Naive thymus-derived CD4-positive, alpha-beta T cell (primary cell): ENCODE data around the gene ENTREP1. TPM values are rescaled to one million over a fixed set of nuclear protein-coding genes. Genes with fewer than 3 reads are reported as not detected.

Source experiments
- ATAC-seq: fragments of 150-1000 bp; cut with Tn5 transposase; 2 replicates; pipeline ENCODE4 v1.10.0; 2021; ENCODE audit warnings: mild to moderate bottlenecking, moderate library complexity
- CTCF ChIA-PET: fragments of 350-600 bp; sonication (Branson Sonifier 250); formaldehyde crosslinking; loops from one replicate; lab custom pipeline; 2021; ENCODE audit warnings: antibody characterized with exemption; lab: Charles Lee
- POLR2A ChIA-PET: fragments of 350-600 bp; sonication (Branson Sonifier 250); formaldehyde crosslinking; loops from one replicate; lab custom pipeline; 2021; ENCODE audit warnings: antibody characterized with exemption, inconsistent platforms; lab: Charles Lee
- DNase-seq, 9 donors: peaks; one replicate each; pipeline versions ENCODE4 v3.0.0 to v3.0.0-alpha.2; 2020 to 2022; ENCODE audit warnings: mixed read lengths in 1 of 9
- H3K27ac ChIP-seq: one replicate; pipeline ENCODE4 v1.7.0; 2013; ENCODE audit warnings: mild to moderate bottlenecking, low read depth, low read length, moderate library complexity
- H3K27me3 ChIP-seq, 2 donors: one replicate each; pipeline ENCODE4 v1.7.0; 2013; ENCODE audit warnings: low read length in 2 of 2, mild to moderate bottlenecking in 2 of 2, moderate library complexity in 2 of 2; ENCODE audit not compliant: control insufficient read depth in 2 of 2, insufficient read depth in 2 of 2
- H3K36me3 ChIP-seq, 3 experiments: 1 replicate in 2 of 3; 2 replicates in 1 of 3; pipeline ENCODE4 v1.7.0; 2013; ENCODE audit warnings: low read length in 3 of 3, mild to moderate bottlenecking in 3 of 3, moderate library complexity in 1 of 3; ENCODE audit not compliant: insufficient read depth in 3 of 3, control insufficient read depth in 2 of 3
- H3K4me1 ChIP-seq, 2 donors: one replicate each; pipeline ENCODE4 v1.7.0; 2013; ENCODE audit warnings: low read length in 2 of 2, mild to moderate bottlenecking in 2 of 2, moderate library complexity in 1 of 2; ENCODE audit not compliant: control insufficient read depth in 2 of 2, insufficient read depth in 2 of 2
- H3K4me3 ChIP-seq: 2 replicates; pipeline ENCODE4 v1.7.0; 2013; ENCODE audit warnings: mild to moderate bottlenecking, low read length
- H3K9me3 ChIP-seq, 3 experiments: 1 replicate in 2 of 3; 2 replicates in 1 of 3; pipeline ENCODE4 v1.7.0; 2013; ENCODE audit warnings: low read length in 3 of 3; ENCODE audit not compliant: control insufficient read depth in 2 of 3
- H3K27ac Mint-ChIP-seq, 9 donors: one replicate each; pipeline ENCODE4 v1.8.0; 2020 to 2022; ENCODE audit warnings: mixed read lengths in 9 of 9, mild to moderate bottlenecking in 8 of 9, moderate library complexity in 5 of 9, inconsistent platforms in 2 of 9
- H3K27me3 Mint-ChIP-seq, 5 donors: one replicate each; pipeline ENCODE4 v1.8.0; 2021 to 2022; ENCODE audit warnings: mixed read lengths in 5 of 5, mild to moderate bottlenecking in 1 of 5
- H3K36me3 Mint-ChIP-seq, 5 donors: one replicate each; pipeline ENCODE4 v1.8.0; 2020 to 2022; ENCODE audit warnings: mixed read lengths in 5 of 5, mild to moderate bottlenecking in 3 of 5, inconsistent platforms in 1 of 5
- H3K4me1 Mint-ChIP-seq, 7 donors: one replicate each; pipeline ENCODE4 v1.8.0; 2020 to 2022; ENCODE audit warnings: mixed read lengths in 7 of 7, mild to moderate bottlenecking in 3 of 7, inconsistent platforms in 1 of 7
- H3K4me3 Mint-ChIP-seq, 10 donors: one replicate each; pipeline ENCODE4 v1.8.0; 2020 to 2022; ENCODE audit warnings: mild to moderate bottlenecking in 10 of 10, mixed read lengths in 10 of 10, moderate library complexity in 6 of 10, inconsistent platforms in 2 of 10
- H3K9me3 Mint-ChIP-seq, 11 donors: one replicate each; pipeline ENCODE4 v1.8.0; 2020 to 2022; ENCODE audit warnings: mixed read lengths in 11 of 11, mild to moderate bottlenecking in 4 of 11, inconsistent platforms in 1 of 11, moderate library complexity in 1 of 11
- intact Hi-C, 2 donors: fragments of 100-400 bp; cut with micrococcal nuclease; formaldehyde crosslinking; loops; one replicate each; pipeline ENCODE4 v1.15.1; 2023
- polyA plus RNA-seq, 2 donors: library from polyadenylated mRNA; unstranded; fragments of 300-500 nt; fragmentation: Illumina TruSeq; gene quantifications; one replicate each; pipeline ENCODE4 v1.2.3, GENCODE V29; 2021
- total RNA-seq, 6 experiments: library from RNA in 5 of 6; stranded (reverse) in 5 of 6; gene quantifications; 1 replicate in 5 of 6; 2 replicates in 1 of 6; pipeline ENCODE4 v1.2.3 and lab custom pipeline; 2021 to 2026

The ENTREP1 gene
- total and polyA plus RNA-seq, 7 experiments from 2014 or later: not detected

DNA sequence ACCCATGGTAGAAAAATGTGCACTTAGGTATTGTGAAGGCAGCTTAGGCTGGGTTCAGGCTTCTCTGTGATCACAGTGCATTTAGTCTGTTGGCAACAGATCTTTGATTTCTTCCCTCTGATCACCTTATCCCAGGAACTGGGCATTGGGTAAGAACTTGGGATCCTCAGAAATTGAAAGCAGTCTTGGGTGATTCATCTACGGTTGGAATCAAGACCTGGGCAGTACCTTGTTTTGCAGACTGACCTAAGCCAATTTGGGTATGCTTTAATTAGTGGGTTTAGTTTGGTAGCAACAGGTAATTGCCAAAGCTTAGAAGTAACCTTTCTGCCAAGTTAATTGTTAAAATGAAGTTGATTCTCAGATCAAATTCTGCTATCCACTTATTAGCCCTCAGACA is 17.8 kb downstream of the ENTREP1 start:
- no peak overlapping the region for H3K4me3 ChIP-seq
- H3K36me3 ChIP-seq: no peaks in the 10 kb centered on the region
- ATAC-seq (no peak), DNase-seq (no peak)
- Mint-ChIP-seq H3K36me3 (no peaks in the 10 kb centered on the region), H3K27me3 (peaks cover 11 to 29% (median 18%) of the 10 kb centered on the region in 5 donors), H3K4me3 (no peak overlapping the region), H3K4me1 (no peaks in the 10 kb centered on the region), H3K27ac (no peak overlapping the region), H3K9me3 (peaks cover 0 to 5% (median 0%) of the 10 kb centered on the region in 11 donors)
- no peaks in the 10 kb centered on the region for H3K27me3 ChIP-seq
- intact Hi-C loops: no loop called here
- no peak overlapping the region for H3K27ac ChIP-seq
- H3K4me1 ChIP-seq: no peaks in the 10 kb centered on the region
- POLR2A ChIA-PET: no interaction called here
- H3K9me3 ChIP-seq: no peaks in the 10 kb centered on the region
- CTCF ChIA-PET: no interaction called here

DNA sequence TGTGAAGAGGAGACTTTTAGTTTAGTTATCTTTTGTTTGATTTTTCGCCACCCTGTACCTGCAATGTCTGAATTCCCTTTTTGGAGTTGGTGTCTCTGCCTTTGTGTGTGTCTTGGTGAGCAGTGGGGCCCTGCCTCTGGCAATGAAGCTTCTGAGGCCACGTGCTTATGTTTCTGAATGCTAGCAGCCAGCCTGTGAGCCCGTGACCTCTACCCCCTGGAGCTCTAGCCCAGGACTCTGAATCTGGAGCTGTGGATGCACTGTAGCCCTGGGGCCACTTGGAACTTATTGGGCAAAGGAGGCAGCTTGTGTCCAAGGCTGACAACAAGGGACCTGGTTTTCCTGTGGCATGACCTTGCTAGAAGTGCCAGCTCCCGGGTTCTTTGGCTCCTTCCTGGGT is 19.4 kb downstream of the ENTREP1 start:
- no peaks in the 10 kb centered on the region for H3K36me3 ChIP-seq
- intact Hi-C loops: no loop called here
- H3K4me3 ChIP-seq: no peak overlapping the region
- H3K4me1 ChIP-seq: no peaks in the 10 kb centered on the region
- Mint-ChIP-seq H3K9me3 (peaks cover 0 to 5% (median 0%) of the 10 kb centered on the region in 11 donors), H3K4me3 (no peak overlapping the region), H3K36me3 (no peaks in the 10 kb centered on the region), H3K27ac (no peak overlapping the region), H3K4me1 (no peaks in the 10 kb centered on the region), H3K27me3 (peaks cover 12 to 37% (median 18%) of the 10 kb centered on the region in 5 donors)
- H3K27ac ChIP-seq: no peak overlapping the region
- no peaks in the 10 kb centered on the region for H3K27me3 ChIP-seq
- ChIA-PET POLR2A (no interaction called here), CTCF (no interaction called here)
- no peaks in the 10 kb centered on the region for H3K9me3 ChIP-seq
- ATAC-seq (no peak), DNase-seq (no peak)

- DNase-seq (no peak), ATAC-seq (no peak)
- Mint-ChIP-seq H3K9me3 (peaks cover 0 to 2% (median 0%) of the 10 kb centered on the region in 11 donors), H3K4me3 (no peak overlapping the region), H3K4me1 (no peaks in the 10 kb centered on the region), H3K36me3 (no peaks in the 10 kb centered on the region), H3K27ac (no peak overlapping the region), H3K27me3 (peaks cover 13 to 27% (median 18%) of the 10 kb centered on the region in 5 donors)
- Histone ChIP-seq H3K27ac (no peak overlapping the region), H3K9me3 (no peaks in the 10 kb centered on the region), H3K4me1 (no peaks in the 10 kb centered on the region), H3K36me3 (no peaks in the 10 kb centered on the region), H3K4me3 (no peak overlapping the region), H3K27me3 (no peaks in the 10 kb centered on the region)
- intact Hi-C loops: no loop called here
- ChIA-PET POLR2A (no interaction called here), CTCF (no interaction called here)
These were observed 21.8 kb downstream of the ENTREP1 start for GRCh38 chr9:69346596-69347390.

DNA sequence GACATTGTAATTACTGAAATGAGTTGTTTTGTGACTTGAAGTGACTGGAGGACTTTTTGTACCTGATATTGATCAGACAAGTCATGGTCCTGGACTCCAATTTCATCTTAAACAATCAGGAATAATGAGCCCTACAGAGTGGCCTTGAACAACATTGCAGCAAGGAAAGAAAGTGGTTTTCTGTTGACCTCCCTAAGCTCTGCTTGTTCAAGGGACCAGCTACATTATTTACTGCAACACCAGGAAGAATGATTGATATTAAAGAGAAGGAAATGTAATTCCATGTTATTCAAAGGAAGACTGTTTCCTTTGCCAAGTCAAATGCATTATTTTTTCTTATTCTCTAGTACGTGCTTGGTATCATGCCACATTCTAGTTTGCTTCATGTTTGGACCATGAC is 22.6 kb downstream of the ENTREP1 start:
- CTCF ChIA-PET: no interaction called here
- Mint-ChIP-seq H3K27ac (no peak overlapping the region), H3K4me3 (no peak overlapping the region)

DNA sequence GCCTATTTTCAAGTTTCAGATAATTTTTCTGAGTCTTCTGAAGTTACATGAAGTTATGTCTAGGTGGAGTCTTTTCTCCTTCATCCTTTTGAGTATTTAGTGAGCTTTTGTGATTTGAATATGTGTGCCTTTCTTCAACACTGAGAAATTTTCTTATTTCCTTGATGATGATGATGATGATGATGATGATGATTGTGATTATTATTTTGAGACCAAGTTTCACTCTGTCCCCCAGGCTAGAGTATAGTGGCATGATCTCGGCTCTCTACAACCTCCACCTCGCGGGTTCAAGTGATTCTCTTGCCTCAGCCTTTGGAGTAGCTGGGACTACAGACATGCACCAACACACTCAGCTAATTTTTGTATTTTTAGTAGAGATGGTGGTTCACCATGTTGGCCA is 26.2 kb downstream of the ENTREP1 start:
- H3K9me3 Mint-ChIP-seq: peaks cover 0 to 2% (median 0%) of the 10 kb centered on the region in 11 donors
- Histone ChIP-seq H3K27me3 (no peaks in the 10 kb centered on the region), H3K27ac (no peak overlapping the region), H3K36me3 (no peaks in the 10 kb centered on the region), H3K4me1 (no peaks in the 10 kb centered on the region), H3K4me3 (no peak overlapping the region), H3K9me3 (no peaks in the 10 kb centered on the region)
- H3K4me1 Mint-ChIP-seq: no peaks in the 10 kb centered on the region
- intact Hi-C loops: no loop called here
- H3K27ac Mint-ChIP-seq: no peak overlapping the region
- no peak for ATAC-seq
- POLR2A ChIA-PET: no interaction called here
- no peak overlapping the region for H3K4me3 Mint-ChIP-seq
- DNase-seq: no peak
- H3K27me3 Mint-ChIP-seq: peaks cover 11 to 35% (median 12%) of the 10 kb centered on the region in 5 donors
- CTCF ChIA-PET: no interaction called here
- no peaks in the 10 kb centered on the region for H3K36me3 Mint-ChIP-seq

More for the DNA sequence above, 22.6 kb downstream of the ENTREP1 start:
- ATAC-seq (no peak), DNase-seq (no peak)
- intact Hi-C loops: no loop called here
- Histone ChIP-seq H3K4me3 (no peak overlapping the region), H3K36me3 (no peaks in the 10 kb centered on the region), H3K4me1 (no peaks in the 10 kb centered on the region), H3K27ac (no peak overlapping the region), H3K27me3 (no peaks in the 10 kb centered on the region), H3K9me3 (no peaks in the 10 kb centered on the region)
- peaks cover 0 to 2% (median 0%) of the 10 kb centered on the region in 11 donors for H3K9me3 Mint-ChIP-seq
- no peaks in the 10 kb centered on the region for H3K4me1 Mint-ChIP-seq
- peaks cover 13 to 27% (median 18%) of the 10 kb centered on the region in 5 donors for H3K27me3 Mint-ChIP-seq
- H3K36me3 Mint-ChIP-seq: no peaks in the 10 kb centered on the region
- POLR2A ChIA-PET: interaction anchor here (0.6 kb wide), 1 partner anchor 946 kb away, joined by 3 read pairs; no protein-coding TSS in a partner anchor

DNA sequence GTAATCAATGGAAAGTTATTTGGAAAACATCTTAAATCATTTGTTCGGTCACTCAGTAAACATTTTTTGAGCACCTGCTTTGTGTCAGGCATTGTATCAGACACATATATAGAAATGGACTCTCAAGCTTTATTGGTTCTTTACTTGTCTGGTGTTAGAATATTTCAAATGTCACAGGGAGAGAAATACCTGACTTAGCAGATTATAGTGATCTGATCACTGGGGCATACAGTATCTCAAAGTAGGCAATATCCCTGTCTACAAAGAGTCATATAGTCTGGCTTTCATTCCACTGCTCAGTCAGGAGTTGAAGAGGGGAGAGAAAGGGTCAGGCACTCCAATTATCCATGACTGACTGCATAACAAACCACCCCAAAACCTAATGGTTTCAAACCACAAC is 30.2 kb downstream of the ENTREP1 start:
- no peaks in the 10 kb centered on the region for H3K4me1 Mint-ChIP-seq
- H3K27me3 Mint-ChIP-seq: peaks cover 12 to 24% (median 16%) of the 10 kb centered on the region in 5 donors
- Histone ChIP-seq H3K27ac (no peak overlapping the region), H3K4me1 (no peaks in the 10 kb centered on the region), H3K36me3 (no peaks in the 10 kb centered on the region), H3K9me3 (no peaks in the 10 kb centered on the region), H3K27me3 (peaks cover 0 to 4% of the 10 kb centered on the region in 2 donors), H3K4me3 (no peak overlapping the region)
- H3K4me3 Mint-ChIP-seq: no peak overlapping the region
- no peak overlapping the region for H3K27ac Mint-ChIP-seq
- intact Hi-C loops: no loop called here
- ChIA-PET POLR2A (no interaction called here), CTCF (no interaction called here)
- DNase-seq (no peak), ATAC-seq (no peak)
- no peaks in the 10 kb centered on the region for H3K36me3 Mint-ChIP-seq
- H3K9me3 Mint-ChIP-seq: peaks cover 0 to 2% (median 0%) of the 10 kb centered on the region in 11 donors
